ENCODE measurements around the gene UBE3D. TPM values are rescaled to one million over a fixed set of nuclear protein-coding genes. Genes with fewer than 3 reads are reported as not detected.

The UBE3D gene
- total and polyA plus RNA-seq, 11 donors, result 2.0 to 5.3 (median 2.9) TPM

DNA sequence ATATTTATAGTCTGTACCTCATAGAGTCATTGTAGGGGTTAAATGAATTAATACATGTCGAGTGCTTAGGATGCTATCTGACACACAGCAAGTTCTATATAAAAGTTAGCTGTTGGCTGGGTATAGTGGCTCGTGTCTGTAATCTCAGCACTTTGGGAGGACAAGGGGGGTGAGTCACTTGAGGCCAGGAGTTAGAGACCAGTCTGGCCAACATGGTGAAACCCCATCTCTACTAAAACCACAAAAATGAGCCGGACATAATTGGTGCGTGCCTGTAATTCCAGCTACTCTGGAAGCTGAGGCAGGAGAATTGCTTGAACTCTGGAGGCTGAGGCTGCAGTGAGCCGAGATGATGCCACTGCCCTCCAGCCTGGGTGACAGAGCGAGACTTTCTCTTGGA lies 222.9 kb downstream of the UBE3D start:
- TF ChIP-seq CTCF (IDR thresholded peaks at IDR 0.05) (no peak), POLR2A (IDR thresholded peaks at IDR 0.05) (no peak)
- Histone ChIP-seq H3K9me3 (no peaks in the 10 kb centered on the region), H3K27ac (no peak overlapping the region), H3K27me3 (no peaks in the 10 kb centered on the region), H3K4me3 (no peak overlapping the region), H3K4me1 (no peaks in the 10 kb centered on the region), H3K36me3 (no peaks in the 10 kb centered on the region)
- intact Hi-C loops (cut with DNase I), result no loop called here
- ATAC-seq (no peak), DNase-seq (no peak)
- WGBS, 4 donors, result 70 to 75% (median 71%) methylated on average over 6 of the region's 6 CpGs

Other genes with a start within 250 kb of the UBE3D start
- 10 to 100 TPM; 12.6 to 25.7 (median 24.0) TPM for gene DOP1A, start 1.8 kb upstream of the UBE3D start, total RNA-seq
- gene DOP1A, start 1.8 kb upstream of the UBE3D start, polyA plus RNA-seq, result 1 to 10 TPM; 5.0 to 5.9 TPM
- 10 to 100 TPM in 7 of 9 donors, 1 to 10 TPM in 2; 7.3 to 25.1 (median 15.8) TPM for gene PGM3, start 127.4 kb upstream of the UBE3D start, total RNA-seq
- gene PGM3, start 127.4 kb upstream of the UBE3D start, polyA plus RNA-seq, result 10 to 100 TPM in 1 of 2 donors, 1 to 10 TPM in 1; 3.8 to 18.7 TPM
- gene RWDD2A, start 127.5 kb upstream of the UBE3D start, total RNA-seq, result 1 to 10 TPM; 1.6 to 4.8 (median 3.4) TPM
- gene RWDD2A, start 127.5 kb upstream of the UBE3D start, polyA plus RNA-seq, result 1 to 10 TPM; 1.3 to 2.2 TPM

All from heart left ventricle (tissue), 16 donors.